ENCODE results near the gene RUNX1. TPM values are rescaled to one million over a fixed set of nuclear protein-coding genes. Genes with fewer than 3 reads are reported as not detected.

The RUNX1 gene
- total and polyA plus RNA-seq, 10 of the 15 experiments (the other 5 are each of a cell fraction or from before 2014, with no cell fraction given), result 0.90 to 15.2 (median 4.1) TPM

DNA sequence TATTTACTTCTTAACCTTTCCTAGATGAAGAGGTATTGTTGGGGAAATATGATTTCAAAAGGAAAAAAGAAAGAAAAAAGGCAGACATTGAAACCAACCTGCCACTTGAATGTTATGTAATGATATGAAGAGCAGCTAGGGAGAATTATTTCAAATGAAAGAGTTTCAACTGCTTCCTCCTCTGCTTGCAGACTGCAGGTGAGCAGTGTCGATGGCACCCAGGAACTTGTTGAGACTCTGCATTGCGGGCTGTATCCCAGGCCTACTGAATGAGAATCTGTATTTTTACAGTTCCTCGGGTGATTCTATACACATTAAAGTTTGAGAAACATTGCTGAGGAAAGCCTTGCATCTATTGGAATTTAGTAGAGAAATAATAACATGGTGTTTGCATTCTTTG, 3.7 kb upstream of the RUNX1 start:
- FAIRE-seq (no peak), ATAC-seq (no peak), DNase-seq (ENCODE audit: low read depth, low spot score) (no peak)
- ChIA-PET RAD21 (ENCODE audit: unreplicated experiment) (interaction anchor here (1.1 kb wide), 1 partner anchor 9 kb away, joined by 3 read pairs; no protein-coding TSS in a partner anchor), SMC1A (ENCODE audit: uncharacterized antibody, unreplicated experiment) (no interaction called here), POLR2A (no interaction called here), CTCF (no interaction called here)
- no TSS peak for BruUV-seq (replicated peaks)
- H3K4me3 ChIP-seq, result no peak overlapping the region
- H3K27me3 ChIP-seq (replicated peaks in 1 of 2; ENCODE audit: control insufficient read depth in 2 of 2, insufficient read depth in 2 of 2, low read length in 1 of 2), result peaks cover 0 to 1% of the 10 kb centered on the region in 2 experiments; a peak in 1 of 4 replicates
- H3K79me2 ChIP-seq (ENCODE audit: control insufficient read depth, insufficient read depth, low read length), result no peaks in the 10 kb centered on the region
- no peaks in the 10 kb centered on the region for H3K9me3 ChIP-seq (replicated peaks; ENCODE audit: control insufficient read depth, insufficient read depth, low read length)
- 95% methylated on average over 3 of the region's 3 CpGs for WGBS (ENCODE audit: insufficient coverage, insufficient replicate concordance, low lambda C conversion rate, missing lambda C conversion rate)
- no peak overlapping the region for H2AFZ ChIP-seq (ENCODE audit: control insufficient read depth, low read depth, low read length)
- H3K27ac ChIP-seq (ENCODE audit: control insufficient read depth, insufficient read depth), result no peak overlapping the region
- H3K36me3 ChIP-seq (ENCODE audit: control insufficient read depth in 2 of 2, insufficient read depth in 2 of 2, low read length in 1 of 2), result no peaks in the 10 kb centered on the region
- no peak overlapping the region for H3K9ac ChIP-seq (ENCODE audit: control insufficient read depth, insufficient read depth, low read length)
- in situ Hi-C loops (cut with MboI) (no loop called here), intact Hi-C loops (cut with micrococcal nuclease; ENCODE audit: unreplicated experiment) (loop anchor here (10.0 kb wide), 1 partner anchor 342 kb away; no protein-coding TSS in a partner anchor)
- no peaks in the 10 kb centered on the region for H4K20me1 ChIP-seq (ENCODE audit: control insufficient read depth, insufficient read depth)
- H3K4me1 ChIP-seq (ENCODE audit: control insufficient read depth, insufficient read depth, low read length), result peaks cover 34% of the 10 kb centered on the region
- no peak overlapping the region for H3K4me2 ChIP-seq (ENCODE audit: control insufficient read depth, insufficient read depth)
- TF ChIP-seq, protein P1, sequence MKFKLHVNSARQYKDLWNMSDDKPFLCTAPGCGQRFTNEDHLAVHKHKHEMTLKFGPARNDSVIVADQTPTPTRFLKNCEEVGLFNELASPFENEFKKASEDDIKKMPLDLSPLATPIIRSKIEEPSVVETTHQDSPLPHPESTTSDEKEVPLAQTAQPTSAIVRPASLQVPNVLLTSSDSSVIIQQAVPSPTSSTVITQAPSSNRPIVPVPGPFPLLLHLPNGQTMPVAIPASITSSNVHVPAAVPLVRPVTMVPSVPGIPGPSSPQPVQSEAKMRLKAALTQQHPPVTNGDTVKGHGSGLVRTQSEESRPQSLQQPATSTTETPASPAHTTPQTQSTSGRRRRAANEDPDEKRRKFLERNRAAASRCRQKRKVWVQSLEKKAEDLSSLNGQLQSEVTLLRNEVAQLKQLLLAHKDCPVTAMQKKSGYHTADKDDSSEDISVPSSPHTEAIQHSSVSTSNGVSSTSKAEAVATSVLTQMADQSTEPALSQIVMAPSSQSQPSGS (IDR thresholded peaks at IDR 0.05; ENCODE audit: low read length), result no peak
- TF ChIP-seq, protein P2, sequence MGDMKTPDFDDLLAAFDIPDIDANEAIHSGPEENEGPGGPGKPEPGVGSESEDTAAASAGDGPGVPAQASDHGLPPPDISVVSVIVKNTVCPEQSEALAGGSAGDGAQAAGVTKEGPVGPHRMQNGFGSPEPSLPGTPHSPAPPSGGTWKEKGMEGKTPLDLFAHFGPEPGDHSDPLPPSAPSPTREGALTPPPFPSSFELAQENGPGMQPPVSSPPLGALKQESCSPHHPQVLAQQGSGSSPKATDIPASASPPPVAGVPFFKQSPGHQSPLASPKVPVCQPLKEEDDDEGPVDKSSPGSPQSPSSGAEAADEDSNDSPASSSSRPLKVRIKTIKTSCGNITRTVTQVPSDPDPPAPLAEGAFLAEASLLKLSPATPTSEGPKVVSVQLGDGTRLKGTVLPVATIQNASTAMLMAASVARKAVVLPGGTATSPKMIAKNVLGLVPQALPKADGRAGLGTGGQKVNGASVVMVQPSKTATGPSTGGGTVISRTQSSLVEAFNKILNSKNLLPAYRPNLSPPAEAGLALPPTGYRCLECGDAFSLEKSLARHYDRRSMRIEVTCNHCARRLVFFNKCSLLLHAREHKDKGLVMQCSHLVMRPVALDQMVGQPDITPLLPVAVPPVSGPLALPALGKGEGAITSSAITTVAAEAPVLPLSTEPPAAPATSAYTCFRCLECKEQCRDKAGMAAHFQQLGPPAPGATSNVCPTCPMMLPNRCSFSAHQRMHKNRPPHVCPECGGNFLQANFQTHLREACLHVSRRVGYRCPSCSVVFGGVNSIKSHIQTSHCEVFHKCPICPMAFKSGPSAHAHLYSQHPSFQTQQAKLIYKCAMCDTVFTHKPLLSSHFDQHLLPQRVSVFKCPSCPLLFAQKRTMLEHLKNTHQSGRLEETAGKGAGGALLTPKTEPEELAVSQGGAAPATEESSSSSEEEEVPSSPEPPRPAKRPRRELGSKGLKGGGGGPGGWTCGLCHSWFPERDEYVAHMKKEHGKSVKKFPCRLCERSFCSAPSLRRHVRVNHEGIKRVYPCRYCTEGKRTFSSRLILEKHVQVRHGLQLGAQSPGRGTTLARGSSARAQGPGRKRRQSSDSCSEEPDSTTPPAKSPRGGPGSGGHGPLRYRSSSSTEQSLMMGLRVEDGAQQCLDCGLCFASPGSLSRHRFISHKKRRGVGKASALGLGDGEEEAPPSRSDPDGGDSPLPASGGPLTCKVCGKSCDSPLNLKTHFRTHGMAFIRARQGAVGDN (IDR thresholded peaks at IDR 0.05), result no peak
- no peak for TF ChIP-seq HCFC1 (IDR thresholded peaks at IDR 0.05; ENCODE audit: low read length)
- TF ChIP-seq, protein P3, sequence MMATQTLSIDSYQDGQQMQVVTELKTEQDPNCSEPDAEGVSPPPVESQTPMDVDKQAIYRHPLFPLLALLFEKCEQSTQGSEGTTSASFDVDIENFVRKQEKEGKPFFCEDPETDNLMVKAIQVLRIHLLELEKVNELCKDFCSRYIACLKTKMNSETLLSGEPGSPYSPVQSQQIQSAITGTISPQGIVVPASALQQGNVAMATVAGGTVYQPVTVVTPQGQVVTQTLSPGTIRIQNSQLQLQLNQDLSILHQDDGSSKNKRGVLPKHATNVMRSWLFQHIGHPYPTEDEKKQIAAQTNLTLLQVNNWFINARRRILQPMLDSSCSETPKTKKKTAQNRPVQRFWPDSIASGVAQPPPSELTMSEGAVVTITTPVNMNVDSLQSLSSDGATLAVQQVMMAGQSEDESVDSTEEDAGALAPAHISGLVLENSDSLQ (IDR thresholded peaks at IDR 0.05), result no peak
- TF ChIP-seq PML (IDR thresholded peaks at IDR 0.05; ENCODE audit: low read length), result no peak
- no peak for TF ChIP-seq GATAD2B (conservative IDR thresholded peaks at IDR 0.05; ENCODE audit: low read depth)
- no peak for TF ChIP-seq NBN (IDR thresholded peaks at IDR 0.05)
- TF ChIP-seq BMI1 (IDR thresholded peaks at IDR 0.05; ENCODE audit: borderline replicate concordance), result no peak
- no peak for TF ChIP-seq MXI1 (IDR thresholded peaks at IDR 0.05; ENCODE audit: low read depth, low read length)
- no peak for TF ChIP-seq MYC (IDR thresholded peaks at IDR 0.05; ENCODE audit: insufficient read depth, insufficient read length, insufficient replicate concordance, low read length, severe bottlenecking)
- no peak for TF ChIP-seq IKZF1 (conservative IDR thresholded peaks at IDR 0.05)
- TF ChIP-seq FOS (IDR thresholded peaks at IDR 0.05; ENCODE audit: borderline replicate concordance, extremely low read depth, insufficient read length), result no peak
- no peak for TF ChIP-seq TBL1XR1 (IDR thresholded peaks at IDR 0.05; ENCODE audit: low read depth, low read length)
- no peak for TF ChIP-seq ATF7 (IDR thresholded peaks at IDR 0.05; ENCODE audit: low read depth)
- TF ChIP-seq, protein P4, sequence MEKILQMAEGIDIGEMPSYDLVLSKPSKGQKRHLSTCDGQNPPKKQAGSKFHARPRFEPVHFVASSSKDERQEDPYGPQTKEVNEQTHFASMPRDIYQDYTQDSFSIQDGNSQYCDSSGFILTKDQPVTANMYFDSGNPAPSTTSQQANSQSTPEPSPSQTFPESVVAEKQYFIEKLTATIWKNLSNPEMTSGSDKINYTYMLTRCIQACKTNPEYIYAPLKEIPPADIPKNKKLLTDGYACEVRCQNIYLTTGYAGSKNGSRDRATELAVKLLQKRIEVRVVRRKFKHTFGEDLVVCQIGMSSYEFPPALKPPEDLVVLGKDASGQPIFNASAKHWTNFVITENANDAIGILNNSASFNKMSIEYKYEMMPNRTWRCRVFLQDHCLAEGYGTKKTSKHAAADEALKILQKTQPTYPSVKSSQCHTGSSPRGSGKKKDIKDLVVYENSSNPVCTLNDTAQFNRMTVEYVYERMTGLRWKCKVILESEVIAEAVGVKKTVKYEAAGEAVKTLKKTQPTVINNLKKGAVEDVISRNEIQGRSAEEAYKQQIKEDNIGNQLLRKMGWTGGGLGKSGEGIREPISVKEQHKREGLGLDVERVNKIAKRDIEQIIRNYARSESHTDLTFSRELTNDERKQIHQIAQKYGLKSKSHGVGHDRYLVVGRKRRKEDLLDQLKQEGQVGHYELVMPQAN (conservative IDR thresholded peaks at IDR 0.05), result no peak
- TF ChIP-seq SMAD5 (IDR thresholded peaks at IDR 0.05; ENCODE audit: low read depth), result no peak

All from GM12878 (cell line).